ENCODE data around the gene ANKRD50.

The ANKRD50 gene, protein sequence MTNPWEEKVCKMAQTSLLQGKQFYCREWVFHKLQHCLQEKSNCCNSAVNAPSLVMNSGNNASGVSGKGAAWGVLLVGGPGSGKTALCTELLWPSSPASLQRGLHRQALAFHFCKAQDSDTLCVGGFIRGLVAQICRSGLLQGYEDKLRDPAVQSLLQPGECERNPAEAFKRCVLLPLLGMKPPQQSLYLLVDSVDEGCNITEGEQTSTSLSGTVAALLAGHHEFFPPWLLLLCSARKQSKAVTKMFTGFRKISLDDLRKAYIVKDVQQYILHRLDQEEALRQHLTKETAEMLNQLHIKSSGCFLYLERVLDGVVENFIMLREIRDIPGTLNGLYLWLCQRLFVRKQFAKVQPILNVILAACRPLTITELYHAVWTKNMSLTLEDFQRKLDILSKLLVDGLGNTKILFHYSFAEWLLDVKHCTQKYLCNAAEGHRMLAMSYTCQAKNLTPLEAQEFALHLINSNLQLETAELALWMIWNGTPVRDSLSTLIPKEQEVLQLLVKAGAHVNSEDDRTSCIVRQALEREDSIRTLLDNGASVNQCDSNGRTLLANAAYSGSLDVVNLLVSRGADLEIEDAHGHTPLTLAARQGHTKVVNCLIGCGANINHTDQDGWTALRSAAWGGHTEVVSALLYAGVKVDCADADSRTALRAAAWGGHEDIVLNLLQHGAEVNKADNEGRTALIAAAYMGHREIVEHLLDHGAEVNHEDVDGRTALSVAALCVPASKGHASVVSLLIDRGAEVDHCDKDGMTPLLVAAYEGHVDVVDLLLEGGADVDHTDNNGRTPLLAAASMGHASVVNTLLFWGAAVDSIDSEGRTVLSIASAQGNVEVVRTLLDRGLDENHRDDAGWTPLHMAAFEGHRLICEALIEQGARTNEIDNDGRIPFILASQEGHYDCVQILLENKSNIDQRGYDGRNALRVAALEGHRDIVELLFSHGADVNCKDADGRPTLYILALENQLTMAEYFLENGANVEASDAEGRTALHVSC (N-terminal part only)

GRCh38 chr4:124712372-124713184 is at the start of gene ANKRD50:
Gene ANKRD50, minus strand, starts transcription at chr4:124712732. Its CDS starts 2,221 bp downstream, at chr4:124710511.
- Histone ChIP-seq H3K4me1 (ENCODE audit: insufficient read depth, low read length) (peaks cover 22% of the 10 kb centered on the region), H3K9me3 (ENCODE audit: low read length) (no peaks in the 10 kb centered on the region), H3K27me3 (ENCODE audit: control insufficient read depth in 1 of 2, insufficient read depth in 2 of 2, low read length in 2 of 2) (no peaks in the 10 kb centered on the region), H3K4me3 (ENCODE audit: low read depth in 1 of 2, low read length in 2 of 2) (peak within 1 kb of the TSS; percentile 77 to 89), H3K9ac (ENCODE audit: low read length) (peak within 1 kb of the TSS; percentile 77), H3K27ac (ENCODE audit: low read depth, low read length) (peak within 1 kb of the TSS; percentile 95), H3K36me3 (ENCODE audit: insufficient read depth, low read length) (no peaks in the 10 kb centered on the region)

- Histone ChIP-seq H3K9me3 (ENCODE audit: low read length) (no peaks in the 10 kb centered on the region), H3K4me3 (ENCODE audit: low read depth in 1 of 2, low read length in 2 of 2) (no peak overlapping the region), H3K4me1 (ENCODE audit: insufficient read depth, low read length) (no peaks in the 10 kb centered on the region), H3K27ac (ENCODE audit: low read depth, low read length) (no peak overlapping the region), H3K27me3 (ENCODE audit: control insufficient read depth in 1 of 2, insufficient read depth in 2 of 2, low read length in 2 of 2) (no peaks in the 10 kb centered on the region), H3K9ac (ENCODE audit: low read length) (no peak overlapping the region), H3K36me3 (ENCODE audit: insufficient read depth, low read length) (no peaks in the 10 kb centered on the region)
Measured at GRCh38 chr4:124757126-124757525, 44.6 kb upstream of the ANKRD50 start.

DNA sequence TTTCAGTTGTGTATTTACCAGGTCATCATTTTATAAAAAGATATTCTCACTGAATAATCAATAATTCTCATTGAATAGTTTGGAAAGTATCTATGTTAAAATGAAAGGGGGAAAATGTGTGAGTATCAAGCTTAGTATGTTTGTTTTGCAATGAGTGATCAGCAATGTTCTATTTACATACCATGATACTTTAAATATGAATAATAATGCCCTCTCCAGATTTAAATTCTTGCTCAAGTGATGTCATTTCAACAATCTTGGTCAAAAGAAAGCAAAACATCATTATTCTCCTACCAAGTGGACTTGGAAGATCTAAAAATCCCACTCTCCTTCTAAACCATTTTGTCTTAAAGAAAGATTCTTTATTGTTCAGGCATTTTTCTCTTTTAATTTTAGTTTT is 42.1 kb upstream of the ANKRD50 start:
- Histone ChIP-seq H3K9ac (ENCODE audit: low read length) (no peak overlapping the region), H3K4me3 (ENCODE audit: low read depth in 1 of 2, low read length in 2 of 2) (no peak overlapping the region), H3K27ac (ENCODE audit: low read depth, low read length) (no peak overlapping the region), H3K27me3 (ENCODE audit: control insufficient read depth in 1 of 2, insufficient read depth in 2 of 2, low read length in 2 of 2) (no peaks in the 10 kb centered on the region), H3K9me3 (ENCODE audit: low read length) (no peaks in the 10 kb centered on the region), H3K36me3 (ENCODE audit: insufficient read depth, low read length) (no peaks in the 10 kb centered on the region), H3K4me1 (ENCODE audit: insufficient read depth, low read length) (no peaks in the 10 kb centered on the region)

DNA sequence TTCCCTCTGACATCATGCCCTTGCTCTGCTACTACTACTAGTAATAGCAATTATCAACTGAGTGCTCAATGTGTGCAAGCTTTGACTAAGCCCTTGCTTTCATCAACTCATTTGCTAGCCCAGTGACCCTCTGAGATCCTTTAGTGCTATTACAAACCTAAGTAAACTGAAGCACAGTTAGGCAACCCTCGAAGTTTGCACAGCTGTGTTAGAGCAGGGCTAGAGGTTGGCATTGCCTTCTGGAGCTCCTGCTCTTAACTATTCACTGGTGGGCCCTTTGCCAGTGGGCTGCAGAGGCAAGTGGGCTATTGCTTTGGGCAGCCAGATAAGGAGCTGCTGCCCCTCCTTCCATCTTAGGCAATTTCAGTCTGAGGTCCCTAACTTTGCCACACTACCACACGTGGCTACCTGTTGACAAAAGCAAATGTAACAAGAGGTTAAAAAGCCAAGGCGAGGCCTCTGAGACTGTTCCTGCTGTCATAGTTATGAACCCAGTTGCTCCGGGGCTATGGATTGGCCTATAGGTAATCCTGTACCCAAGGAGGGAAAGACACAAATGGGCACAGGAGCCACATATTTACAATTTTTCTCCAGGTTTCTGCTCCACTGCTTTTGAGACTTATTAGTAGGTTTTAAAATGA is 41.5 kb upstream of the ANKRD50 start:
- Histone ChIP-seq H3K4me3 (ENCODE audit: low read depth in 1 of 2, low read length in 2 of 2) (no peak overlapping the region), H3K4me1 (ENCODE audit: insufficient read depth, low read length) (no peaks in the 10 kb centered on the region)

GRCh38 chr4:124749421-124749820 is 36.9 kb upstream of the ANKRD50 start:
- H3K36me3 ChIP-seq (ENCODE audit: insufficient read depth, low read length), result no peaks in the 10 kb centered on the region
- H3K9ac ChIP-seq (ENCODE audit: low read length), result no peak overlapping the region

More for the DNA sequence above, 41.5 kb upstream of the ANKRD50 start:
- H3K27ac ChIP-seq (ENCODE audit: low read depth, low read length), result no peak overlapping the region
- H3K36me3 ChIP-seq (ENCODE audit: insufficient read depth, low read length), result no peaks in the 10 kb centered on the region
- no peaks in the 10 kb centered on the region for H3K27me3 ChIP-seq (ENCODE audit: control insufficient read depth in 1 of 2, insufficient read depth in 2 of 2, low read length in 2 of 2)
- no peaks in the 10 kb centered on the region for H3K9me3 ChIP-seq (ENCODE audit: low read length)
- H3K9ac ChIP-seq (ENCODE audit: low read length), result no peak overlapping the region

DNA sequence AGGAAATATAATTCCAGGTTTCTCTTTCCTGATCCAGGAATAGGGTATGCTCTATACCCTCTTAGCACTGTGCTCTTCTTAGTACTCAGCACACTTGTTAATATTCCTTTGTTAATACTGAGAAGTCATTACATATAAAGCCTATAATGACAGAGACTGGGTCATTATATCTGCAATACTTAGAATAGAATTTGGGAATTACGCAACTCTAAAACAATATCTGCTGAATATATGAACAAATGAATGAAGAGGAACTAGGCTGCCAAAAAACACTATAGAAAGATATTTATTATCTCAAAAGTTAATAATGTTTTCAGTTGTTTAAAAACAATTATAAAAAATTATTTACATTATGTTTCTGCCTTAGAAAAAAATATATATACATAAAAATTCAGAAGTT is 36.4 kb upstream of the ANKRD50 start:
- Histone ChIP-seq H3K27ac (ENCODE audit: low read depth, low read length) (no peak overlapping the region), H3K4me3 (ENCODE audit: low read depth in 1 of 2, low read length in 2 of 2) (no peak overlapping the region), H3K27me3 (ENCODE audit: control insufficient read depth in 1 of 2, insufficient read depth in 2 of 2, low read length in 2 of 2) (no peaks in the 10 kb centered on the region), H3K9ac (ENCODE audit: low read length) (no peak overlapping the region), H3K4me1 (ENCODE audit: insufficient read depth, low read length) (peaks cover 6% of the 10 kb centered on the region), H3K9me3 (ENCODE audit: low read length) (no peaks in the 10 kb centered on the region), H3K36me3 (ENCODE audit: insufficient read depth, low read length) (no peaks in the 10 kb centered on the region)

More at GRCh38 chr4:124749421-124749820, 36.9 kb upstream of the ANKRD50 start:
- Histone ChIP-seq H3K4me1 (ENCODE audit: insufficient read depth, low read length) (peaks cover 6% of the 10 kb centered on the region), H3K9me3 (ENCODE audit: low read length) (no peaks in the 10 kb centered on the region), H3K27ac (ENCODE audit: low read depth, low read length) (no peak overlapping the region), H3K4me3 (ENCODE audit: low read depth in 1 of 2, low read length in 2 of 2) (no peak overlapping the region), H3K27me3 (ENCODE audit: control insufficient read depth in 1 of 2, insufficient read depth in 2 of 2, low read length in 2 of 2) (no peaks in the 10 kb centered on the region)

- no peak overlapping the region for H3K9ac ChIP-seq (ENCODE audit: low read length)
- peaks cover 6% of the 10 kb centered on the region for H3K4me1 ChIP-seq (ENCODE audit: insufficient read depth, low read length)
- H3K4me3 ChIP-seq (ENCODE audit: low read depth in 1 of 2, low read length in 2 of 2), result no peak overlapping the region
- H3K27me3 ChIP-seq (ENCODE audit: control insufficient read depth in 1 of 2, insufficient read depth in 2 of 2, low read length in 2 of 2), result no peaks in the 10 kb centered on the region
- no peaks in the 10 kb centered on the region for H3K36me3 ChIP-seq (ENCODE audit: insufficient read depth, low read length)
- H3K9me3 ChIP-seq (ENCODE audit: low read length), result no peaks in the 10 kb centered on the region
- H3K27ac ChIP-seq (ENCODE audit: low read depth, low read length), result no peak overlapping the region
Measured at GRCh38 chr4:124745985-124746801, 33.7 kb upstream of the ANKRD50 start.

GRCh38 chr4:124743711-124744110 is 31.2 kb upstream of the ANKRD50 start:
- no peak overlapping the region for H3K4me3 ChIP-seq (ENCODE audit: low read depth in 1 of 2, low read length in 2 of 2)
- H3K4me1 ChIP-seq (ENCODE audit: insufficient read depth, low read length), result peaks cover 6% of the 10 kb centered on the region
- H3K27ac ChIP-seq (ENCODE audit: low read depth, low read length), result no peak overlapping the region
- no peaks in the 10 kb centered on the region for H3K27me3 ChIP-seq (ENCODE audit: control insufficient read depth in 1 of 2, insufficient read depth in 2 of 2, low read length in 2 of 2)
- no peaks in the 10 kb centered on the region for H3K36me3 ChIP-seq (ENCODE audit: insufficient read depth, low read length)
- no peak overlapping the region for H3K9ac ChIP-seq (ENCODE audit: low read length)
- no peaks in the 10 kb centered on the region for H3K9me3 ChIP-seq (ENCODE audit: low read length)

- Histone ChIP-seq H3K27me3 (ENCODE audit: control insufficient read depth in 1 of 2, insufficient read depth in 2 of 2, low read length in 2 of 2) (no peaks in the 10 kb centered on the region), H3K9ac (ENCODE audit: low read length) (no peak overlapping the region), H3K27ac (ENCODE audit: low read depth, low read length) (no peak overlapping the region), H3K9me3 (ENCODE audit: low read length) (no peaks in the 10 kb centered on the region), H3K4me1 (ENCODE audit: insufficient read depth, low read length) (no peaks in the 10 kb centered on the region), H3K36me3 (ENCODE audit: insufficient read depth, low read length) (no peaks in the 10 kb centered on the region), H3K4me3 (ENCODE audit: low read depth in 1 of 2, low read length in 2 of 2) (no peak overlapping the region)
Measured at GRCh38 chr4:124740501-124740900, 28.0 kb upstream of the ANKRD50 start.

GRCh38 chr4:124738994-124739393 is 26.5 kb upstream of the ANKRD50 start:
- H3K9me3 ChIP-seq (ENCODE audit: low read length), result no peaks in the 10 kb centered on the region
- no peak overlapping the region for H3K27ac ChIP-seq (ENCODE audit: low read depth, low read length)
- H3K36me3 ChIP-seq (ENCODE audit: insufficient read depth, low read length), result no peaks in the 10 kb centered on the region
- H3K4me3 ChIP-seq (ENCODE audit: low read depth in 1 of 2, low read length in 2 of 2), result no peak overlapping the region
- H3K9ac ChIP-seq (ENCODE audit: low read length), result no peak overlapping the region
- H3K27me3 ChIP-seq (ENCODE audit: control insufficient read depth in 1 of 2, insufficient read depth in 2 of 2, low read length in 2 of 2), result no peaks in the 10 kb centered on the region
- H3K4me1 ChIP-seq (ENCODE audit: insufficient read depth, low read length), result no peaks in the 10 kb centered on the region

Data from muscle layer of colon (tissue), 2 donors.